ENCODE measurements around the gene CSF2RB.
A peak's percentile ranks its signal among the peaks of the same experiment; 100 is the strongest.

CSF2RB gene

DNA sequence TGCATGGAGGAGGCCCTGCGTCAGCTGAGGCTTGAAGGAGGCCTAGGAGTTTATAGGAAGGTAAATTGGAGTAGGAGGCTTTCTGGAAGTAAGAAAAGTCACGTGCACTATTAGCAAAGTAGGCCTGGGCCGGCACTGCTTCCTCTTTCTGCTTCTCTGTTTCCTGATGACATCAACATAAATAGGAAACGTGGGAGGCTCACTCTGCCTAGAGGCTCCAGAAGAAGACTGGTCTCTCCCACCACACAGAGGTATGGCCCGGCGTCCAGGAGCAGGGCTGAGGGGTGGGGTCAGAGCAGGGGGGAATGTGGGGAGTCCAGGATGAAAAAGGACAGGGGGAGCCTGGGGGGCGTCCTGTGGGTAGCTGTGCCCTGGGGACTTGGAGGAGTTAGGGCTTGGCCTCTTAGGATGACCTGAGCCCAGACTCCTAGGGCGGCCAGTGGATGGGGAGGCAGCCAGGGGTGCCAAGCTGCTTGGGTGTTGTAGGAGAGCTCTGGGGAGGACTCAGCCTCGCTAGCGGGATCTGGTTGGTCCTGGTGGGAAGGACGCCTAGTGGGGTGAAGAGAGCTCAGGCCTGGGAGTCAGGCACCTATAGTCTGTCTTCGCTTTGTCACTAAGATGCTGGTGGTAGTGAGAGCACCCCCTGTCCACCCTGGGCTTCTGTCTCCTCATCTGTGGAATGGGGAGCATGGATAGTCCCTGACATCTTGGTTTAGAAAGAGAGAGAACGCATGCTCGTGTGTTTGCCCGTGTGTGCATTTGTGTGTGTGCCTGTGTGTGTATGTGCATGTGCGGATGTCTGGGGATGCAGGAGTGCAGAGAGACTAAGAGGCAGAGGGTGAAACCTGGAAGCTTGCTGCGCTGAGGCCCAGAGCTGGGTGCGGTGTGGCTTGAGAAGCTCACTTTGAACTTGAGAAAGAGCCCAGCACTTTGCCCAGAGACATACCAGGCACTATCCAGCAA lies at the start of gene CSF2RB:
TSS of gene CSF2RB (plus strand) at position 202 of the 963 bp plus-strand sequence. CDS start 8,580 bp downstream, outside the sequence.
- peak; percentile 29 for DNase-seq

DNA sequence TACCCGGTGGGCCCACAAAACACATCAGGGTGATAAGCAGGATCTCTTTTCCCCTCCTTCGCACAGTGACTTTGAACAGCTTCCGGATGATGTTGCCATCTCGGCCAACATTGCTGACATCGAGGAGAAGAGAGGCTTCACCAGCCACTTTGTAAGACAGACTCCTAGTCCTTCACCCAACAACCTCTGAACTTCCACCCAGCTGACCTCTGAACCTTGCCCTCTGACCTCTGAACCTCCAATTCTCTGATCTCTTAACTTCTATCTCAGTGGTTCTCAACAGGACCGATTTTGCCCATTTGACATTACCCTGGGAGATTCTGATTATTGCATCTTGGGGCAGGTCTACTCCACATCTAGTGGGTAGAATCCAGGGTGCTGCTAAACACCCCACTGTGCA lies 49.4 kb upstream of the CSF2RB start:
- no peak for DNase-seq

DNA sequence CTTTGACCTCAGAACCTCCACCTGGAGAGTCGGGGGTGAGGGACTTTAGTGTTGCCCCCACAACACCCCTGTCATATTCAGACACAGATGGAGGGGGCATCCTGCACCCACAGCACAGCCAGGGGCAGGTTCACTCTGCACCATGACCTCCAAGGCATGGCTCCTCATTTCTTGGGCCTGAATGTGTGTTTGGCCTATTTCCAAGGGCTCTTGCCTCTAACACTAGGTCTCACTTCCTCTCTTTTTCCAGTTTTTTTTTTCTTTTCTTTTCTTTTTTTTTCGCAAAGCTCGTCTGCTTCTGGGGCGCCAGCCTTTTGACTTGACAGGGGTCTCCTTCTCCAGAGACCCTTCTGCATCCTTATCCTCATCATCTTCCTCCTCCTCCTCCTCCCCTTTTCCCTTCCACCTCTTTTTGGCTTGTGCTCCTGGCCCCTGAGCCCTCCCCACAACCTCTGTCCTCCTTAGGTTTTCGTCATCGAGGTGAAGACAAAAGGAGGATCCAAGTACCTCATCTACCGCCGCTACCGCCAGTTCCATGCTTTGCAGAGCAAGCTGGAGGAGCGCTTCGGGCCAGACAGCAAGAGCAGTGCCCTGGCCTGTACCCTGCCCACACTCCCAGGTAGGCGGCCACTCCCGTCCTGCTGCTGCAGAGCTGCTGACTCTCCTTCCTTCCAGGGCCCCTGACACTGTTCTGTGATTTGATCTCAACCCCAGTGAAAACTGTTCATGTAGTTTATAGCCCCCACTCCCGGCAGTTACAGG lies 48.8 kb upstream of the CSF2RB start:
- DNase-seq = no peak

DNA sequence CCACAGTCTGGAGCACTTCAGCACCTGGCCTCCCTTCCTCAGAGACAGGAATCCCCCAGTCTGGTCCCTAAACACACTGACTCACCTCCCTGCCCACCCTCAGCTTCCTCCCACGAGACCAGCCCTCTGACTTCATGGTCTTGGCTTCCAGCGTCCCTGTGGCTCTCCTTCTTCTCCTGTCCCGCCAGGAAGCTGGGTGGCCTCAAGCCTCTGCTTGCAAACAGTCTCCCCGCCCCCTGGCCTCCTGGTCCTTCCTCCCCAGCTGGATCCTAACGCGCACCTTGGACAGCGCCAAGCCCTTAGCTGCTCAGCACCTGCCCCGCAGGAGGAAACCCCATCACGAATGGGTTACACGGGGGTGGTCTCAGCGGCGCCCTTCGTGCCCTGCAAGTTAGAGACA lies 48.1 kb upstream of the CSF2RB start:
- no peak for DNase-seq

DNA sequence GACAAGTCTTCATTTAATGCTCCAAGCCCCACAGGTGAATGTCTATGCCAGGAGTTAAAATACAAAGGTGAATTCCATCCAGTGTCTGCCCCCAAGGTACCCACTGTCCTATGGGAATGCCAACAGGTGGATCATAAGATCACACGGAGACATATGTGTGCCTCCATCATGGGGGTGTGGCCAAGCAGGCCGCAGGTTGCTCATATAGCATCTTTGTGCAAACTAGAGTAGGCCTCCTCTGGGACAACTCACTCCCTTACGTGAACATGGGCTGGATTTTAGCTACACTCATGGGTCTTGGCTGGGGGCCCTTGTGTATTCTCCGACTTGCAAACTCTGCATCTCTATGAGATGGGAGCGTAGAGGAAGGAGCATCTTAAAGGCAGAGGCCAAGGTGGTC lies 45.7 kb upstream of the CSF2RB start:
- DNase-seq = no peak

DNA sequence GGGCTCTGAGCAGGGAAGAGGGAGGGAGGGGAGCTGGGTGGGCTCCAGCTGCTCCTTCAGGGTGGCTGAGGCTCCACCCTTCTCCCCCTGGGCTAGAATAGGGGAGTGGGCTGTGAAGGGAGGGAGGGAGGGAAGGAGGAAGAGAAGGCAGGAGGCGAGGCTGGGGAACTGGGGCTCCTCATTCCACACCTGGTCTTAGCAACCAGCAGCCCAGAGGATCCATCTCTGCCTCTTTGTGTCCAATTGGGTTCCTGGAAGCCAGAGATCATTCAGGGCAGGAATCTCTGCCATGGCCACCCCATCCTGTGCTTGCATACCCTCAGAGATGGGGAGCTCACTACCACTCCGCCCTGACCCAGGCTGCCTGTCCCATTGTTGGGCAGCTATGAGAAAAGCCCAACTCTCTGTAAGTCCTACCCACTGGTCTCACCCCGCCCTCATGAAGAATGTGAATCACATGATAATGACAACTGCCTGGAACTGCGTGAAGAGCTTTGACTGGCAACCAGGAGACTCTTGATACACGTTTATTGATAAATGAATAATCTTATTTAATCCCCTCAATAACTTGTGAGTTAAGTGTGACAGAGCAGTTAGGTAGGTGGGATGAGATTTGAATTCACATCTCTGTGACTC lies 44.8 kb upstream of the CSF2RB start:
- no peak for DNase-seq

GRCh38 chr22:36870250-36870649 lies 43.2 kb upstream of the CSF2RB start:
- DNase-seq = no peak

DNA sequence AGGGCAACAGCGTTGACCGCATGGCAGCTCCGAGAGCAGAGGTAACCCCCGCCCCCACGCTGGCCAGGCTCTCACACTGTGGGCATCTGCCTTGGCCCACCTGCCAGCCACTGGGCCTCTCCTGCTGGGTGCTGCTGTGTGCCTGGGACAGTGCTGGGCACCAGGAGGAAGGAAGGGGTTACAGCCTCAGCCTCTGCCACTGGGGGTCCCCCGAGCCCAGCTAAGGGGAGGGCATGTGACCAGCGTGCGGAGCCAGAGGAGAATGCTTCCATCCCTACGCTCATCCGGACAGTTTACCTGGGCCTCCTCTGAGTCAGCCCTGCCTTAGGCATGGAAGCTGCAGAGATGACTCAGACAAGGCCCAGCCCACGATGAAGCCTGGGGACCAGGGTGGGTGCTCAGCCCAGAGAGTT lies 41.8 kb upstream of the CSF2RB start:
- DNase-seq = no peak

- no peak for DNase-seq
These were observed 41.3 kb upstream of the CSF2RB start for GRCh38 chr22:36872084-36872483.

- DNase-seq = no peak
These were observed 40.4 kb upstream of the CSF2RB start for GRCh38 chr22:36872866-36873498.

DNA sequence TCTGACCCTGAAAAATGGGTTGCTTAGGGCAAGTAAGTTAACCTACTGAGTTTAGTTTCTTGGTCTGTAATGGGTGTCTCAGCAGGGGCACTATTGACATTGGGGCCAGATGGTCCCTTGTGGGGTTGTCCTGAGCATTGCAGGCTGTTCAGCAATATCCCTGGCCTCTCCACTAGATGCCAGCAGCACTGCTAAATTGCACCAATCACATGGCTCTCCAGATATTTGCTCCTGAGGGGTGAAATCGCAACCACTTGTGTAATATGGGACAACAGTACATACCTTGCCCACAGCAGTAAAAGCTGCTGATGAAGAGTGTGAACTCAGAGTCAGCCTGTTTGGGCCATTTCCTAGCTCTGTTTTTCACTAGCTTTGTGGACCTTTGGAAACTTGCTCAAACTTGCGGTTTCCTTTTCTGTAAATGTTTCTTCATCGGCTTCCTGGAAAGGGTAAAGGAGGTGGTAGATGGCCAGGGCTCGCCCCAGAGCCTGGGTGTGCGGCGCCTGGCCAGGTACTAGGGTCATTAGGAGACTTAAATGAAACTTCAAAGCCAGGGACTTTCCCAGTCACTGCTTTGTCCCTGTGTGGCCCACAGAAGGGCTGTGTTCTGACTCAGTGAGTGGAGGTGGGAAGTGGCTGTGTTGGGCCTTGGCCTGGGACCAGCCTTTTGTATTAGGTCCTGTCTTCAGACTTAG lies 39.7 kb upstream of the CSF2RB start:
- DNase-seq = peak; percentile 43

GRCh38 chr22:36874309-36874696 lies 39.1 kb upstream of the CSF2RB start:
- DNase-seq = no peak

DNA sequence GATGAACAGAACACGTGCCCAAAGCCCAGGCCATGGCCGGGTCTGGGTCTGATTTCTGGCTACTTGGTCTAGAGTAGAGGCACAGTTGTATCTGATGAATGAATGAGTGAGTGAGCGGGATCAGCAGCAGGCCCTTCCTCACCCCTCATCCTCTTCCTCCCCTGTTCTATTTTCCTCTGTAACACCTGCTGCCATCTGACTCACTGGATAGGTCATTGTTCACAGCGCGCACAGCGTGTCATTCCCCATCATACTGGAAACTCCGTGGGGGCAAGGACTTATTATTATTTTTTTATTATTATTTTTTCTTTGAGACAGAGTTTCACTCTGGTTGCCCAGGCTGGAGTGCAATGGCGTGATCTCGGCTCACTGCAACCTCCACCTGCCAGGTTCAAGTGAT lies 38.7 kb upstream of the CSF2RB start:
- DNase-seq = no peak

DNA sequence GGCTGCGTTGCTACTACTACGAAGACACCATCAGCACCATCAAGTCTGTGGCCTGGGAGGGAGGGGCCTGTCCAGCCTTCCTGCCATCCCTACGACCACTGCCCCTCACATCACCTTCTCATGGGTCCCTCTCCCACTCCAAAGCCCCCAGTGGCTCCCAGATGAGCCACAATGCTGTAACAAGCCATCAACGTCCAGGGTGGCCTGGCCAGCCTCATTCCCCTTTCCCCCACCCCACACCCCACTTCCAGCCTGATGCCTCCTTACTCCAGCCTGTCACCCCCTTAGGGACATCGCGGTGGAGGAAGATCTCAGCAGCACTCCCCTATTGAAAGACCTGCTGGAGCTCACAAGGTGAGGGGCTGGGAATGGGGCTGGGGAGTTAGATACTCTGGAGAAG lies 37.7 kb upstream of the CSF2RB start:
- no peak for DNase-seq

DNA sequence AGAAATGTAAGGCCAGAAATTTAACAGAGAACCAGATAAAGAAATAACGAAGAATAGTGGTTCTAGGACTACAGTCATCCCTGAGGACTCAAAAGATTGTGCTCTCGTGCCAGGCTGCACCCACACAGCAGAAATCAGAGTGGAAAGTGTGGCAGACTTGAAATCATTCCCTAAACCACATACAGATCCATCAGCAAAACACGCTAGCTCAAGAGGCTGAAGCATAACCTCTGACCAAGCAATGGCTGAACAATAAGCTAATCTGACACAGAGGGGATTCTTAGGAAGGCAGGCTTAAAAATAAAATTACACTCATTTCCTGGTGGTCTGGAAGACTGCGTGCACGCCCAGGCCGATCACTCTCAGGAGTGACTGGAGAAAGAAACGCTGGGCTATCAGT lies 33.7 kb upstream of the CSF2RB start:
- no peak for DNase-seq

GRCh38 chr22:36881504-36882245 lies 31.8 kb upstream of the CSF2RB start:
- no peak for DNase-seq

GRCh38 chr22:36884349-36885158 lies 28.9 kb upstream of the CSF2RB start:
- no peak for DNase-seq

DNA sequence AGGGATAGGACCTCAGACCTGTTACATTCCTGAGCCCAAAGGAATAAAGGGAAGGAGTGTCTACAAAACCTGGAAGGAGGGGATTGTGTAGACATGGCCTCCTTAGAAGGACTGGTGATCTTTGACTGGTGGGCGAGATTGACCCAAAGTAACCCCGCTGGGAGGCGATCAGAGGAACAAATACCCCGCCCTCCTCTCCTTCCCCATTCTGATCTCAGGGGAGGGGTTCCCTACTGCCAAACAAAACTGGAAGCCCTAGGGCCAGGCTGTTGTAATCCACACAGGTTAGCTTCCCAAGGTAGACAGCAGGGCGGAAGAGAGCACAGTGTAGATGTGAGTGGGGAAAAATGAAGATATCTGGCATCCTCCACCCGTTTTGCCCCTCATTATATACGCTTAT lies 28.0 kb upstream of the CSF2RB start:
- DNase-seq = no peak

- DNase-seq = no peak
These were observed 27.4 kb upstream of the CSF2RB start for GRCh38 chr22:36886016-36886415.

GRCh38 chr22:36887162-36887561 lies 26.3 kb upstream of the CSF2RB start:
- peak; percentile 41 for DNase-seq

- DNase-seq = no peak
These were observed 21.8 kb upstream of the CSF2RB start for GRCh38 chr22:36891646-36892045.
